Muscle of leg (tissue), 11 donors: ENCODE results near the gene PKP3. TPM values are rescaled to one million over a fixed set of nuclear protein-coding genes. Genes with fewer than 3 reads are reported as not detected.
"Not testable (repeated sequence)": the region's sequence is repeated elsewhere in the genome, so short reads cannot be mapped to it uniquely, and the experiment has no call there.

Experiments used
- DNase-seq: peaks from one replicate; pipeline ENCODE4 v3.0.0; 2013
- H3K27ac ChIP-seq: one replicate; pipeline ENCODE4 v1.5.1; 2013; ENCODE audit warnings: mild to moderate bottlenecking, low read length, control low read depth
- H3K27me3 ChIP-seq: one replicate; pipeline ENCODE4 v1.6.1; 2013; ENCODE audit warnings: low read length; ENCODE audit not compliant: control insufficient read depth, insufficient read depth
- H3K36me3 ChIP-seq: one replicate; pipeline ENCODE4 v1.6.1; 2013; ENCODE audit warnings: low read length; ENCODE audit not compliant: control insufficient read depth, insufficient read depth
- H3K4me1 ChIP-seq: one replicate; pipeline ENCODE4 v1.6.1; 2013; ENCODE audit warnings: low read length; ENCODE audit not compliant: control insufficient read depth, insufficient read depth
- H3K4me3 ChIP-seq: one replicate; pipeline ENCODE4 v1.5.1; 2013; ENCODE audit warnings: low read length, control low read depth
- H3K9me3 ChIP-seq: replicated peaks from 2 replicates; pipeline ENCODE4 v1.6.1; 2013; ENCODE audit warnings: low read depth, low read length; ENCODE audit not compliant: control insufficient read depth
- WGBS: methylation state at CpG from one replicate; pipeline ENCODE4 v1.1.5; 2013; ENCODE audit warnings: missing lambda C conversion rate; ENCODE audit not compliant: insufficient coverage; 5-methylcytosine and 5-hydroxymethylcytosine counted together
- polyA plus RNA-seq, 8 donors: library from polyadenylated mRNA; unstranded; fragments of 120-200 nt; gene quantifications; one replicate each; pipeline versions ENCODE4 v1.2.1 to v1.2.3, GENCODE V29; 2013; ENCODE audit warnings: inconsistent platforms in 1 of 8, low replicate concordance in 1 of 8; ENCODE audit not compliant: insufficient read length in 8 of 8, insufficient read depth in 1 of 8
- total RNA-seq: library from RNA; stranded (reverse); fragments of 120-200 nt; gene quantifications from one replicate; pipeline ENCODE4 v1.2.4, GENCODE V29; 2013

Gene PKP3
- total and polyA plus RNA-seq, 9 donors = 0.13 to 10.5 (median 0.53) TPM

- H3K27me3 ChIP-seq = peaks cover 19% of the 10 kb centered on the region
- peaks cover 15% of the 10 kb centered on the region for H3K4me1 ChIP-seq
- no peak overlapping the region for H3K27ac ChIP-seq
- 56% methylated on average over 40 of the region's 47 CpGs for WGBS
- no peaks in the 10 kb centered on the region for H3K36me3 ChIP-seq
- H3K4me3 ChIP-seq = peak overlapping the region; percentile 53
- DNase-seq = no peak
- no peaks in the 10 kb centered on the region for H3K9me3 ChIP-seq
These were observed 12.2 kb downstream of the PKP3 start for GRCh38 chr11:405954-406795.

GRCh38 chr11:406796-407650 lies 13.0 kb downstream of the PKP3 start:
- peak; percentile 76 for DNase-seq
- peak overlapping the region; percentile 53 for H3K4me3 ChIP-seq
- H3K4me1 ChIP-seq = peaks cover 15% of the 10 kb centered on the region
- no peaks in the 10 kb centered on the region for H3K9me3 ChIP-seq
- no peaks in the 10 kb centered on the region for H3K36me3 ChIP-seq
- H3K27me3 ChIP-seq = peaks cover 19% of the 10 kb centered on the region
- no peak overlapping the region for H3K27ac ChIP-seq
- WGBS = 5% methylated on average over 55 of the region's 91 CpGs

DNA sequence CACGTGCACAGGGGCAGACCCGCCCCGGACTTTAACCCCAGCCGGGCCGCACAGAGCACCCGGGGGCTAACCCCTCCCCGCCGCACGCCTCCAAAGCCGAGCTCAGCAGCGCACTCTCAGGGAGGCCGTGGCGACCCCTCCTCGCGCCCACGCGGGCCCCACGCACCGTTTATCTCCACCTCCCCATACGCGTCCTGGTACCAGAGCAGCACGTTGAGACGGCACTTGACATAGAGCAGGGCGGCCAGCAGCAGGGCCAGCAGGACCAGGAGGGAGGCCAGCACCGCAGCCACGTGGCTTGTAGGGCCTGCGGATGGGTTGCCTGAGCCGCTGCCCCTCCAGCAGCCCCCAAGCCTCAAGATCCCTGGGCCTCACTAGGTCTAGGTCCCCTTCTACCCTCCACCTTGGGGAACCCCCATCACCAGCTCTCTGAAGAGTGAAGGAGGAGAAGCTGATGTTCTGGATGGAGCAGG lies 13.7 kb downstream of the PKP3 start:
- WGBS = 59% methylated on average over 24 of the region's 28 CpGs
- no peaks in the 10 kb centered on the region for H3K9me3 ChIP-seq
- no peak overlapping the region for H3K4me3 ChIP-seq
- peaks cover 15% of the 10 kb centered on the region for H3K4me1 ChIP-seq
- H3K36me3 ChIP-seq = no peaks in the 10 kb centered on the region
- DNase-seq = no peak
- H3K27ac ChIP-seq = no peak overlapping the region
- H3K27me3 ChIP-seq = peaks cover 20% of the 10 kb centered on the region

- peaks cover 15% of the 10 kb centered on the region for H3K4me1 ChIP-seq
- WGBS = 81% methylated on average over 15 of the region's 15 CpGs
- H3K27me3 ChIP-seq = peaks cover 24% of the 10 kb centered on the region
- no peak overlapping the region for H3K4me3 ChIP-seq
- H3K36me3 ChIP-seq = no peaks in the 10 kb centered on the region
- H3K9me3 ChIP-seq = no peaks in the 10 kb centered on the region
- DNase-seq = no peak
- H3K27ac ChIP-seq = no peak overlapping the region
These were observed 14.4 kb downstream of the PKP3 start for GRCh38 chr11:408154-409007.

DNA sequence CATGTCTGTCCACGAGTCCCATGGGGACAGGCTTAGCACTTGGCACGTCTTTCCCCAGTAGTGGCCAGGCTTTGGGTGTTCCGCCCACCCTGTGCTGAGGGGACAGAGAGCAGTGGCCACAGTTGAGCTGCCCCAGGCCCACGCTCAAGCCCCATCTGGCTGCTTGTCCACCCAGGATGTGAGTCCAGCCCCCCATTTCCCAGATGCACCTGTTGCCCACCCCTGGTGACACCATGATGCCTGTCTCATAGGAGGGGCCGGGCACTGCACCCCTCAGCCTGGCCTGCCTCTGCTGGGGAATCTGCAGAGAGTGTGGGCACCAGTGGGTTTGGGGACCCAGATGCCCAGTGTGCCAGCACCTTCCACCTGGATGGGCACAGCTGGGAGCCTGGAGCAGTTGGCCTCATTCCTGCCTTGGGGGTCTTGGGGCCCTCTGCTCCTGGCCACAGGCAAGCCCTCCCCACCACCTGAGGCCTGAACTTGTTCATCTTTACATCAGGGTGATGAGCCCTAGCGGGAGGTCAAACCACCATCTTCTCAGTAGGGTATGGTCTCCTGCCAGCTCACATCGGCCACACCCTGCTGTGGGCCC lies 15.1 kb downstream of the PKP3 start:
- H3K4me1 ChIP-seq = peaks cover 15% of the 10 kb centered on the region
- H3K27ac ChIP-seq = no peak overlapping the region
- H3K36me3 ChIP-seq = no peaks in the 10 kb centered on the region
- WGBS = 87% methylated on average over 5 of the region's 7 CpGs
- DNase-seq = no peak
- no peak overlapping the region for H3K4me3 ChIP-seq
- no peaks in the 10 kb centered on the region for H3K9me3 ChIP-seq
- H3K27me3 ChIP-seq = peaks cover 22% of the 10 kb centered on the region

DNA sequence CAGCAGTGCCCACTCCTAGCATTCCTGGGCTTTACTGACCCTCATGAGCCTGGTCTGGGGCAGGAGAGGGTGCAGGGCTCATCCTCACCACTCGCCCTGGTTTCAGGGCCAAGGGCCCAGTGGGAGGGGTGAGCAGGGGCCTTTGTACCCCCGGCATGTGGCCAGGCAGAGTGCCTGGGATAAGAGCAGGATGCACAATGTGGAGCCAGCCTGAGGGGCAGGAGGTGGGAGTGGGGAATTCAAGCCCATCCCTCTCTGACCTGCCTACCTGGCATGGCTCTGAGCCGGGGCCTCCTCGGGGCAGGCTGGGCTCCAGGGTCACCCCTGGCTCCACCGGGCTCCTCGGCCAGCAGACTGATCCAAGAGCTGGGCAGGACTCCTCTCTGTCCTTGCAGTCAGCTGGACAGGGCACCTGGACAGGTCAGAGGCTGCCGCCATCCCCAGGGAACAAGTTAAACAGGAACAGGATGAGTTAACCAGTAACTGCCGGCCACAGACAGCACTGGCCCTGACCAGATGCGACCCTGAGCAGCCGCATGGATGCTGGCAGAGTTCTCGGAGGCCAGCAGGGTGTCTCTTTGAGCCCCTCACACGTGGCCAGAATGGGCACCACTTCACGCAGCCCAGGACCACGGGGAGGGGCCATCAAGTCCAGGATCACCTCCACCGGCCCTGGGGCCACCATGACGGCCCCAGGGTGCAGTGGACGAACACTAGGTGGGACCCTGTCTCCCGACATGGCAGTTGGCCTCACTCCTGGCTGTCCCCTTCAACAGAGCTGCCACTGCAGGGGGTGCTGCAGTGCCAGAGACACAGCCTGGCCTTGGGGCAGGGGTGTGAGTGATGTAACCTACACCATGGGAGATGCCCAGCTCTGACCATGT lies 15.8 kb downstream of the PKP3 start:
- Histone ChIP-seq H3K9me3 (no peaks in the 10 kb centered on the region), H3K27me3 (peaks cover 24% of the 10 kb centered on the region), H3K36me3 (no peaks in the 10 kb centered on the region), H3K4me1 (peaks cover 15% of the 10 kb centered on the region), H3K4me3 (no peak overlapping the region), H3K27ac (no peak overlapping the region)
- WGBS = 52% methylated on average over 12 of the region's 18 CpGs
- DNase-seq = no peak

- peaks cover 32% of the 10 kb centered on the region for H3K27me3 ChIP-seq
- DNase-seq, H3K4me3 ChIP-seq, H3K36me3 ChIP-seq, H3K9me3 ChIP-seq, H3K27ac ChIP-seq: not testable (repeated sequence)
- peaks cover 17% of the 10 kb centered on the region for H3K4me1 ChIP-seq
- WGBS = 70% methylated on average over 2 of the region's 13 CpGs
These were observed 16.7 kb downstream of the PKP3 start for GRCh38 chr11:410711-411110.

DNA sequence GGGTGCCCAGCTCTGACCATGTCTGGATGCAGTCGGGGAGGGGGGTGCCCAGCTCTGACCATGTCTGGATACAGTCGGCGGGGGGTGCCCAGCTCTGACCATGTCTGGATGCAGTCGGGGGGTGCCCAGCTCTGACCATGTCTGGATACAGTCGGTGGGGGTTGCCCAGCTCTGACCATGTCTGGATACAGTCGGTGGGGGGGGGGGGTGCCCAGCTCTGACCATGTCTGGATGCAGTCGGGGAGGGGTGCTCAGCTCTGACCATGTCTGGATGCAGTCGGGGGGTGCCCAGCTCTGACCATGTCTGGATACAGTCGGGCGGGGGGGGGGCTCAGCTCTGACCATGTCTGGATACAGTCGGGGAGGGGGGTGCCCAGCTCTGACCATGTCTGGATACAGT lies 17.5 kb downstream of the PKP3 start:
- not testable (repeated sequence) for H3K36me3 ChIP-seq, H3K27ac ChIP-seq, DNase-seq, H3K9me3 ChIP-seq, H3K4me3 ChIP-seq
- Histone ChIP-seq H3K4me1 (peaks cover 14% of the 10 kb centered on the region), H3K27me3 (peaks cover 40% of the 10 kb centered on the region)
- no CpG with 5 or more reads among the region's 11 CpGs for WGBS

GRCh38 chr11:412641-413119 lies 18.7 kb downstream of the PKP3 start:
- Histone ChIP-seq H3K27me3 (peaks cover 48% of the 10 kb centered on the region), H3K4me3 (no peak overlapping the region), H3K27ac (no peak overlapping the region), H3K4me1 (peaks cover 12% of the 10 kb centered on the region), H3K36me3 (no peaks in the 10 kb centered on the region), H3K9me3 (no peaks in the 10 kb centered on the region)
- DNase-seq = no peak
- 68% methylated on average over 9 of the region's 15 CpGs for WGBS
